Caco-2 (cell line): ENCODE data around the gene RBMS2. TPM values are rescaled to one million over a fixed set of nuclear protein-coding genes. Genes with fewer than 3 reads are reported as not detected.

Experiments used
- BruUV-seq: library from RNA; stranded (reverse); fragments of 400-500 nt; replicated peaks from 2 replicates; lab custom pipeline; 2021; lab: Mats Ljungman, UMichigan
- CTCF ChIA-PET: fragments of 300-600 bp; sonication (Branson Sonifier 250); formaldehyde crosslinking; loops from one replicate; lab custom pipeline; 2022; ENCODE audit warnings: antibody characterized with exemption; lab: Charles Lee
- POLR2A ChIA-PET: fragments of 300-600 bp; sonication (Branson Sonifier 250); formaldehyde crosslinking; loops from one replicate; lab custom pipeline; 2022; ENCODE audit warnings: antibody characterized with exemption; lab: Charles Lee
- DNase-seq, 2 experiments: peaks; one replicate each; pipeline versions ENCODE4 v3.0.0 to v3.0.0-alpha.2; 2020 to 2022
- H3K27me3 ChIP-seq: replicated peaks from 2 replicates; pipeline ENCODE4 v1.6.0; 2011; ENCODE audit warnings: low read length; ENCODE audit not compliant: control insufficient read depth, insufficient read depth
- H3K36me3 ChIP-seq: 2 replicates; pipeline ENCODE4 v1.5.1; 2011; ENCODE audit warnings: low read length; ENCODE audit not compliant: control insufficient read depth, insufficient read depth
- H3K4me1 ChIP-seq: fragments of 250-450 bp; sonication (Bioruptor Pico); 2 replicates; pipeline ENCODE4 v1.5.1; 2020; ENCODE audit warnings: mild to moderate bottlenecking
- H3K4me3 ChIP-seq: 2 replicates; pipeline ENCODE4 v1.5.1; 2011; ENCODE audit warnings: low read depth, mild to moderate bottlenecking, control low read depth, low read length
- H3K9me3 ChIP-seq: fragments of 250-450 bp; sonication (Bioruptor Pico); 2 replicates; pipeline ENCODE4 v1.5.1; 2020; ENCODE audit warnings: mild to moderate bottlenecking, moderate library complexity
- H3K27ac Mint-ChIP-seq: one replicate; pipeline ENCODE4 v1.8.0; 2022; ENCODE audit warnings: mixed read lengths; ENCODE audit not compliant: unreplicated experiment
- H3K27me3 Mint-ChIP-seq: one replicate; pipeline ENCODE4 v1.8.0; 2022; ENCODE audit warnings: mixed read lengths; ENCODE audit not compliant: insufficient read depth, unreplicated experiment
- H3K36me3 Mint-ChIP-seq: one replicate; pipeline ENCODE4 v1.8.0; 2022; ENCODE audit warnings: mild to moderate bottlenecking, mixed read lengths; ENCODE audit not compliant: insufficient read depth, unreplicated experiment
- H3K4me1 Mint-ChIP-seq: one replicate; pipeline ENCODE4 v1.8.0; 2022; ENCODE audit warnings: low read depth, mixed read lengths; ENCODE audit not compliant: unreplicated experiment
- H3K4me3 Mint-ChIP-seq: one replicate; pipeline ENCODE4 v1.8.0; 2022; ENCODE audit warnings: mild to moderate bottlenecking, moderate library complexity, mixed read lengths; ENCODE audit not compliant: unreplicated experiment
- H3K9me3 Mint-ChIP-seq: one replicate; pipeline ENCODE4 v1.8.0; 2022; ENCODE audit warnings: mixed read lengths; ENCODE audit not compliant: unreplicated experiment
- CTCF ChIP-seq, 2 experiments: fragments of 200-600 bp in 1 of 2; IDR thresholded peaks; 1 replicate in 1 of 2; 2 replicates in 1 of 2; pipeline versions ENCODE4 v1.5.1 to v1.8.0; 2011 to 2022; ENCODE audit warnings: antibody characterized with exemption in 1 of 2, control low read depth in 1 of 2, inconsistent platforms in 1 of 2, low read depth in 1 of 2, low read length in 1 of 2, mild to moderate bottlenecking in 1 of 2, moderate library complexity in 1 of 2; ENCODE audit not compliant: insufficient read depth in 1 of 2, severe bottlenecking in 1 of 2, unreplicated experiment in 1 of 2
- intact Hi-C: fragments of 100-400 bp; cut with micrococcal nuclease; formaldehyde crosslinking; loops from one replicate; pipeline ENCODE4 v1.10.0; 2022; ENCODE audit not compliant: unreplicated experiment
- total RNA-seq: library from RNA; stranded (reverse); gene quantifications from 2 replicates; pipeline ENCODE4 v1.2.3, GENCODE V29; 2022

RBMS2 gene
- total RNA-seq, 1 experiment from 2014 or later = 39.5 TPM

DNA sequence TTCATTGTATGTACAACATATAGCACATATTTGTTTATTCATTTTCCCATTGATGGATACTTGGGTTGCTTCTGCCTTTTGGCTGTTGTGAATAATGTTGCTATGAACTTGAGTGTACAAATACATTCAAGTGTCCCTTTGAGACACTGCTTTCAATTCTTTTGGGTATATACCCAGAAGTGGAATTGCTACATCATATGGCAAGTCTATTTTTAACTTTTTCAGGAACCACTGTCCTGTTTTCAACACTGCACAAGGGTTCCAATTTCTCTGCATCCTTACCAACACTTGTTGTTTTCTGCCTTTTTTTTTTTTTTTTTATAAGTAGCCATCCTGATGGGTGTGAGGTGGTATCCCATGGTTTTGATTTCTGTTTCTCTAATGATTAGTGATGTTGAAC is 15.9 kb downstream of the RBMS2 start:
- H3K27ac Mint-ChIP-seq = no peak overlapping the region
- CTCF ChIA-PET = no interaction called here
- intact Hi-C loops = no loop called here

DNA sequence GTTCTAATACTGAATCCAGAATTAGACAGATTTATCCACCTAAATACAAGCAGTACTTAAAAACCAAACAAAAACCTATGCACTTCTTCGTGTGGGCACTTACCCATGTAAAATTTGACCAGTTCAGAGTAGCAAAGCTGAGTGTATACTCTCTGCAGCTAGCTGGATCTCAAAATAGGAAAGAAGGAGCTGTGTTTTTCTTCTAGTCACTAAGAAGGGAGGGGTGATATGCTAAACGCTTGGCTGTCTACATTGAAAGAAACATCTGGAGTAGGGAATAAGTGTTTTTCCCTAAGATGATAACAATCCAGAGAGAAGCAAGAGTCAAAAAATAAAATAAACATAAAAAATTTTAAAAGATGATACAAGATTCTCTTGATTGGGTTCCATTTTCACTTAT is 20.0 kb downstream of the RBMS2 start:
- no peaks in the 10 kb centered on the region for H3K9me3 ChIP-seq
- BruUV-seq = no TSS peak

More for the DNA sequence above, 15.9 kb downstream of the RBMS2 start:
- peaks cover 7% of the 10 kb centered on the region for H3K4me1 Mint-ChIP-seq
- H3K27me3 ChIP-seq = no peaks in the 10 kb centered on the region
- no peaks in the 10 kb centered on the region for H3K9me3 Mint-ChIP-seq
- DNase-seq = no peak
- POLR2A ChIA-PET = no interaction called here
- H3K9me3 ChIP-seq = no peaks in the 10 kb centered on the region
- no peaks in the 10 kb centered on the region for H3K27me3 Mint-ChIP-seq
- TF ChIP-seq CTCF (IDR thresholded peaks at IDR 0.05; ENCODE audit: insufficient read depth in 1 of 2, low read depth in 1 of 2, low read length in 1 of 2, severe bottlenecking in 1 of 2, unreplicated experiment in 1 of 2) = no peak
- H3K4me3 ChIP-seq = no peak overlapping the region
- no peaks in the 10 kb centered on the region for H3K4me1 ChIP-seq
- no TSS peak for BruUV-seq
- H3K4me3 Mint-ChIP-seq = no peak overlapping the region
- H3K36me3 Mint-ChIP-seq = peaks cover 20% of the 10 kb centered on the region
- no peaks in the 10 kb centered on the region for H3K36me3 ChIP-seq

GRCh38 chr12:56542164-56542563 is 20.5 kb downstream of the RBMS2 start:
- Mint-ChIP-seq H3K4me3 (no peak overlapping the region), H3K27me3 (no peaks in the 10 kb centered on the region), H3K9me3 (no peaks in the 10 kb centered on the region), H3K27ac (no peak overlapping the region), H3K4me1 (peaks cover 4% of the 10 kb centered on the region), H3K36me3 (peaks cover 7% of the 10 kb centered on the region)
- no TSS peak for BruUV-seq
- Histone ChIP-seq H3K9me3 (no peaks in the 10 kb centered on the region), H3K36me3 (no peaks in the 10 kb centered on the region), H3K27me3 (no peaks in the 10 kb centered on the region), H3K4me3 (no peak overlapping the region), H3K4me1 (no peaks in the 10 kb centered on the region)
- intact Hi-C loops = no loop called here
- ChIA-PET POLR2A (no interaction called here), CTCF (no interaction called here)
- DNase-seq = no peak
- no peak for TF ChIP-seq CTCF (IDR thresholded peaks at IDR 0.05; ENCODE audit: insufficient read depth in 1 of 2, low read depth in 1 of 2, low read length in 1 of 2, severe bottlenecking in 1 of 2, unreplicated experiment in 1 of 2)

More for the DNA sequence above, 20.0 kb downstream of the RBMS2 start:
- Mint-ChIP-seq H3K27me3 (no peaks in the 10 kb centered on the region), H3K9me3 (no peaks in the 10 kb centered on the region), H3K4me1 (peaks cover 7% of the 10 kb centered on the region), H3K36me3 (peaks cover 7% of the 10 kb centered on the region), H3K4me3 (no peak overlapping the region), H3K27ac (no peak overlapping the region)
- no peak for TF ChIP-seq CTCF (IDR thresholded peaks at IDR 0.05; ENCODE audit: insufficient read depth in 1 of 2, low read depth in 1 of 2, low read length in 1 of 2, severe bottlenecking in 1 of 2, unreplicated experiment in 1 of 2)
- Histone ChIP-seq H3K4me1 (no peaks in the 10 kb centered on the region), H3K4me3 (no peak overlapping the region), H3K36me3 (no peaks in the 10 kb centered on the region), H3K27me3 (no peaks in the 10 kb centered on the region)
- POLR2A ChIA-PET = no interaction called here
- DNase-seq = no peak
- CTCF ChIA-PET = interaction anchor here (0.5 to 1.0 kb wide), 2 partner anchors 28 to 39 kb away, joined by 3 read pairs; no protein-coding TSS in a partner anchor
- intact Hi-C loops = no loop called here
